Prostate gland (tissue), 2 donors: Measurements from ENCODE around the gene ZNF710. TPM values are rescaled to one million over a fixed set of nuclear protein-coding genes. Genes with fewer than 3 reads are reported as not detected.

Experiments
- DNase-seq: peaks from one replicate; pipeline ENCODE4 v3.0.0-alpha.2; 2019; ENCODE audit warnings: low spot score
- H3K27ac ChIP-seq, 2 donors: fragments of 200-600 bp; sonication (generic); 2 replicates each; pipeline ENCODE4 v1.5.1; 2017 to 2019
- H3K27me3 ChIP-seq: fragments of 200-600 bp; sonication (generic); replicated peaks from 2 replicates; pipeline ENCODE4 v1.5.1; 2019; ENCODE audit not compliant: insufficient read depth
- H3K36me3 ChIP-seq, 2 donors: fragments of 200-600 bp; sonication (generic); 1 replicate in 1 of 2; 2 replicates in 1 of 2; pipeline versions ENCODE4 v1.5.1 to v1.8.1; 2017 to 2019
- H3K4me1 ChIP-seq: fragments of 200-600 bp; sonication (generic); replicated peaks from 2 replicates; pipeline ENCODE4 v1.5.1; 2019
- H3K4me3 ChIP-seq, 2 donors: fragments of 200-600 bp; sonication (generic); 2 replicates each; pipeline ENCODE4 v1.5.1; 2017 to 2019
- H3K9me3 ChIP-seq: fragments of 200-600 bp; sonication (generic); 2 replicates; pipeline ENCODE4 v1.5.1; 2017
- POLR2A ChIP-seq: fragments of 450-650 bp; IDR thresholded peaks from one replicate; pipeline ENCODE4 v1.6.1; 2016; ENCODE audit warnings: antibody characterized with exemption, mild to moderate bottlenecking
- POLR2AphosphoS5 ChIP-seq: sonication (generic); formaldehyde crosslinking; IDR thresholded peaks from one replicate; pipeline ENCODE4 v1.6.1; 2017; ENCODE audit warnings: antibody characterized with exemption
- WGBS: methylation state at CpG from one replicate; pipeline ENCODE4 v1.1.5; 2018; 5-methylcytosine and 5-hydroxymethylcytosine counted together
- intact Hi-C: fragments of 100-400 bp; cut with DNase I; formaldehyde crosslinking; loops from one replicate; pipeline ENCODE4 v1.14.2; 2022
- total RNA-seq, 2 donors: library from RNA; depleted of rRNA; stranded (reverse); fragments of >200 nt; gene quantifications; one replicate each; pipeline ENCODE4 v1.1.0, GENCODE V29; 2016
- TF ChIP-seq, protein P1 (sequence below), 4 experiments: fragments of 200-600 bp in 2 of 4; fragments of 450-650 bp in 2 of 4; sonication (generic) in 2 of 4; IDR thresholded peaks; 1 replicate in 3 of 4; 2 replicates in 1 of 4; pipeline ENCODE4 v1.5.1; 2016 to 2019; ENCODE audit warnings: antibody characterized with exemption in 4 of 4, mild to moderate bottlenecking in 2 of 4, moderate library complexity in 2 of 4

ZNF710 gene
- total RNA-seq, 2 donors from 2014 or later: 13.6 to 18.0 TPM

DNA sequence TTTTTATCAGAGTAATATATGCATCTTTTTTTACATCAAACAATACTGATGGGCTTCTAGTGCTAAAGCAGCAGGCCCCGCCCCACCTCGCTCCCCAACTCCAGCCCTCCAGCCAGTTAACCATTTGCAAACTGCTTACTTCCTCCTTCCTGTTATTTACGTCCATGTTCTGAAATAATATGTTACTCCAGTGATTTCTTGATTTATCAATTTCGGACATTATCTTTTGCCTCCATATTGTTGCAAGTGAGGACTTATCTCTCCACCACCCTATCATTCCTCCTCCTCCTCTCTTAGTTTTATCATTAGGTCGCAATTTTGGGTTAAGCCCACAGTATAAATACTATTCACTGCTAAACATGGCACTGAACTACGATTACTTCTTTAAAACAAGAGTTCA is 39.5 kb downstream of the ZNF710 start:
- TF ChIP-seq, protein P1, sequence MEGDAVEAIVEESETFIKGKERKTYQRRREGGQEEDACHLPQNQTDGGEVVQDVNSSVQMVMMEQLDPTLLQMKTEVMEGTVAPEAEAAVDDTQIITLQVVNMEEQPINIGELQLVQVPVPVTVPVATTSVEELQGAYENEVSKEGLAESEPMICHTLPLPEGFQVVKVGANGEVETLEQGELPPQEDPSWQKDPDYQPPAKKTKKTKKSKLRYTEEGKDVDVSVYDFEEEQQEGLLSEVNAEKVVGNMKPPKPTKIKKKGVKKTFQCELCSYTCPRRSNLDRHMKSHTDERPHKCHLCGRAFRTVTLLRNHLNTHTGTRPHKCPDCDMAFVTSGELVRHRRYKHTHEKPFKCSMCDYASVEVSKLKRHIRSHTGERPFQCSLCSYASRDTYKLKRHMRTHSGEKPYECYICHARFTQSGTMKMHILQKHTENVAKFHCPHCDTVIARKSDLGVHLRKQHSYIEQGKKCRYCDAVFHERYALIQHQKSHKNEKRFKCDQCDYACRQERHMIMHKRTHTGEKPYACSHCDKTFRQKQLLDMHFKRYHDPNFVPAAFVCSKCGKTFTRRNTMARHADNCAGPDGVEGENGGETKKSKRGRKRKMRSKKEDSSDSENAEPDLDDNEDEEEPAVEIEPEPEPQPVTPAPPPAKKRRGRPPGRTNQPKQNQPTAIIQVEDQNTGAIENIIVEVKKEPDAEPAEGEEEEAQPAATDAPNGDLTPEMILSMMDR (IDR thresholded peaks at IDR 0.05): no peak
- TF ChIP-seq POLR2AphosphoS5: no peak
- no peak for TF ChIP-seq POLR2A
- Histone ChIP-seq H3K4me3 (no peak overlapping the region), H3K4me1 (peaks cover under 1% of the 10 kb centered on the region), H3K36me3 (no peaks in the 10 kb centered on the region), H3K27ac (no peak overlapping the region), H3K9me3 (no peaks in the 10 kb centered on the region), H3K27me3 (no peaks in the 10 kb centered on the region)
- DNase-seq: no peak
- intact Hi-C loops: no loop called here
- 49% methylated on average over 6 of the region's 6 CpGs for WGBS

DNA sequence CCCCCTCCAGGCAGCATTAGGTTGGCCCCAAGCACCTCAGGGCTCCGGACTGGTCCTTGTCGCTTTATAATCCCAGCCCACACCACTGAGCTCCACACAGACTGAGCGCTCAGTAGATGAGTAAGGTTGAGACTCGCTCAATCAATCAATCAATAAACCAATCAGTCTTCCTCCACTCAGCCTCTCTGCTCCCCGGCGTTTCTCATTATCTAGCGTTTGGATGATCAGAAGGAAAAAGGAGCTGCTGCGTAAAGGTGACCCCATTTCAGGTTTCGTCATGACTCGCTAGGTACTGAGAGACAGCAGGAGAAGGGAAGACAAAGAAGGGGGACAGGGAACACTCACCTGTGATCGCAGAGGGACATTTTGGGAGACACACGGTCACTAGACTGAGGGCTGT is 41.2 kb downstream of the ZNF710 start:
- WGBS: 98% methylated on average over 12 of the region's 12 CpGs
- Histone ChIP-seq H3K9me3 (no peaks in the 10 kb centered on the region), H3K4me1 (peaks cover 16% of the 10 kb centered on the region), H3K4me3 (no peak overlapping the region), H3K27me3 (no peaks in the 10 kb centered on the region), H3K36me3 (no peaks in the 10 kb centered on the region), H3K27ac (no peak overlapping the region)
- TF ChIP-seq POLR2A (no peak), POLR2AphosphoS5 (no peak)
- TF ChIP-seq, protein P1 (IDR thresholded peaks at IDR 0.05): no peak
- no peak for DNase-seq
- intact Hi-C loops: no loop called here

- TF ChIP-seq POLR2AphosphoS5: no peak
- TF ChIP-seq, protein P1 (IDR thresholded peaks at IDR 0.05): no peak
- no peak for TF ChIP-seq POLR2A
- Histone ChIP-seq H3K4me3 (no peak overlapping the region), H3K9me3 (no peaks in the 10 kb centered on the region), H3K27ac (no peak overlapping the region), H3K27me3 (no peaks in the 10 kb centered on the region), H3K4me1 (peaks cover 22% of the 10 kb centered on the region), H3K36me3 (no peaks in the 10 kb centered on the region)
- intact Hi-C loops: no loop called here
- 85% methylated on average over 25 of the region's 27 CpGs for WGBS
- DNase-seq: no peak
Observed at GRCh38 chr15:90042766-90043529, 41.8 kb downstream of the ZNF710 start.

DNA sequence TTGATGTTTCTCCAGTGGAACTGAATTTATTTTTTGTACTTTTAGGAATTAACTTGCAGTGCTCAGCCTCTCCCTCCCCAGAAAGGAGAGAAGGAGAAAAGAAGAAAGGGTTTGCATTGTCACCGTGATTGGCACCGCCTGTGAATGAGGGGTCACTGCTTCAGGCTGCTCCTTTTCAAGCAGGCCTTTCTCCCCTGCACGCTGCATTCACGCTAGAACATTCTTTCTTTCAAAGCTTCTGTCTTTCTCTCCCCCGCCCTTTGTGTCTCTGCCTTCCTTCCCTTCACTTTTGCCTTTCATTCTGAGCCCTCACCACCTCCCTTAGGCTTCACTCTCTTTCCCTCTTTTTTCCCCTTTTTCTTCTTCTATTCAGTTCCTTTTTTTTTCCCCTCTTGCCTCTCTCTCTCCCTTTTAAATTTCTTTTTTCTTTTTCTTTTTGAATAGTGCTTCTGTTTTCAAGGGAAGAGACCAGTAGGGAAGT is 42.4 kb downstream of the ZNF710 start:
- intact Hi-C loops: no loop called here
- Histone ChIP-seq H3K27me3 (no peaks in the 10 kb centered on the region), H3K36me3 (no peaks in the 10 kb centered on the region), H3K27ac (no peak overlapping the region), H3K4me1 (peaks cover 22% of the 10 kb centered on the region), H3K9me3 (no peaks in the 10 kb centered on the region), H3K4me3 (no peak overlapping the region)
- WGBS: 73% methylated on average over 5 of the region's 5 CpGs
- DNase-seq: no peak
- no peak for TF ChIP-seq POLR2AphosphoS5

- Histone ChIP-seq H3K27me3 (no peaks in the 10 kb centered on the region), H3K4me3 (no peak overlapping the region), H3K9me3 (no peaks in the 10 kb centered on the region), H3K4me1 (peaks cover 22% of the 10 kb centered on the region), H3K36me3 (no peaks in the 10 kb centered on the region), H3K27ac (no peak overlapping the region)
- no peak for DNase-seq
- WGBS: 93% methylated on average over 14 of the region's 14 CpGs
- intact Hi-C loops: no loop called here
- TF ChIP-seq POLR2A (no peak), POLR2AphosphoS5 (no peak)
- TF ChIP-seq, protein P1 (IDR thresholded peaks at IDR 0.05): no peak
Observed at GRCh38 chr15:90044191-90044590, 43.1 kb downstream of the ZNF710 start.
